Measurements from ENCODE around the gene ATP13A2. TPM values are rescaled to one million over a fixed set of nuclear protein-coding genes. Genes with fewer than 3 reads are reported as not detected.

The ATP13A2 gene
- total RNA-seq, 3 donors from 2014 or later (not counting 1 experiment from before 2014, with no cell fraction given), result 38.7 to 53.6 (median 42.8) TPM

- TF ChIP-seq, protein P1, sequence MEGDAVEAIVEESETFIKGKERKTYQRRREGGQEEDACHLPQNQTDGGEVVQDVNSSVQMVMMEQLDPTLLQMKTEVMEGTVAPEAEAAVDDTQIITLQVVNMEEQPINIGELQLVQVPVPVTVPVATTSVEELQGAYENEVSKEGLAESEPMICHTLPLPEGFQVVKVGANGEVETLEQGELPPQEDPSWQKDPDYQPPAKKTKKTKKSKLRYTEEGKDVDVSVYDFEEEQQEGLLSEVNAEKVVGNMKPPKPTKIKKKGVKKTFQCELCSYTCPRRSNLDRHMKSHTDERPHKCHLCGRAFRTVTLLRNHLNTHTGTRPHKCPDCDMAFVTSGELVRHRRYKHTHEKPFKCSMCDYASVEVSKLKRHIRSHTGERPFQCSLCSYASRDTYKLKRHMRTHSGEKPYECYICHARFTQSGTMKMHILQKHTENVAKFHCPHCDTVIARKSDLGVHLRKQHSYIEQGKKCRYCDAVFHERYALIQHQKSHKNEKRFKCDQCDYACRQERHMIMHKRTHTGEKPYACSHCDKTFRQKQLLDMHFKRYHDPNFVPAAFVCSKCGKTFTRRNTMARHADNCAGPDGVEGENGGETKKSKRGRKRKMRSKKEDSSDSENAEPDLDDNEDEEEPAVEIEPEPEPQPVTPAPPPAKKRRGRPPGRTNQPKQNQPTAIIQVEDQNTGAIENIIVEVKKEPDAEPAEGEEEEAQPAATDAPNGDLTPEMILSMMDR (IDR thresholded peaks at IDR 0.05), result no peak
- no peaks in the 10 kb centered on the region for H3K27me3 Mint-ChIP-seq (ENCODE audit: low read depth in 2 of 2)
Observed at GRCh38 chr1:17004466-17005364, 7.0 kb downstream of the ATP13A2 start.

GRCh38 chr1:17002524-17002902, 9.2 kb downstream of the ATP13A2 start:
- H3K9me3 Mint-ChIP-seq, result no peaks in the 10 kb centered on the region
- intact Hi-C loops (cut with micrococcal nuclease), result no loop called here
- Histone ChIP-seq H3K27me3 (ENCODE audit: control insufficient read depth, insufficient read depth, low read length) (no peaks in the 10 kb centered on the region), H3K27ac (ENCODE audit: low read length) (no peak overlapping the region), H3K9me3 (ENCODE audit: control insufficient read depth, insufficient read depth, low read length) (no peaks in the 10 kb centered on the region), H3K36me3 (ENCODE audit: control insufficient read depth, insufficient read depth, low read length) (peaks cover 43% of the 10 kb centered on the region), H3K4me3 (ENCODE audit: low read length) (no peak overlapping the region), H3K4me1 (ENCODE audit: control insufficient read depth, insufficient read depth, low read length) (no peaks in the 10 kb centered on the region)
- TF ChIP-seq, protein P1 (IDR thresholded peaks at IDR 0.05), result no peak
- H3K27ac Mint-ChIP-seq, result no peak overlapping the region
- no peaks in the 10 kb centered on the region for H3K27me3 Mint-ChIP-seq (ENCODE audit: low read depth in 2 of 2)
- peaks cover 7% of the 10 kb centered on the region for H3K36me3 Mint-ChIP-seq
- H3K4me1 Mint-ChIP-seq, result no peaks in the 10 kb centered on the region
- no peak overlapping the region for H3K4me3 Mint-ChIP-seq
- 94% methylated on average over 4 of the region's 4 CpGs for WGBS (ENCODE audit: insufficient coverage)
- ATAC-seq, result no peak
- no peak for DNase-seq

More at GRCh38 chr1:17004466-17005364, 7.0 kb downstream of the ATP13A2 start:
- DNase-seq, result no peak
- H3K9me3 Mint-ChIP-seq, result no peaks in the 10 kb centered on the region
- no peak for ATAC-seq
- H3K36me3 Mint-ChIP-seq, result no peaks in the 10 kb centered on the region
- WGBS (ENCODE audit: insufficient coverage), result 94% methylated on average over 24 of the region's 24 CpGs
- intact Hi-C loops (cut with micrococcal nuclease), result no loop called here
- H3K36me3 ChIP-seq (ENCODE audit: control insufficient read depth, insufficient read depth, low read length), result peaks cover 32% of the 10 kb centered on the region
- H3K4me3 Mint-ChIP-seq, result no peak overlapping the region
- no peak overlapping the region for H3K27ac Mint-ChIP-seq
- H3K4me1 Mint-ChIP-seq, result peaks cover 0 to 5% of the 10 kb centered on the region in 2 donors
- H3K4me3 ChIP-seq (ENCODE audit: low read length), result no peak overlapping the region
- no peaks in the 10 kb centered on the region for H3K9me3 ChIP-seq (ENCODE audit: control insufficient read depth, insufficient read depth, low read length)
- H3K4me1 ChIP-seq (ENCODE audit: control insufficient read depth, insufficient read depth, low read length), result peaks cover 9% of the 10 kb centered on the region
- H3K27me3 ChIP-seq (ENCODE audit: control insufficient read depth, insufficient read depth, low read length), result no peaks in the 10 kb centered on the region
- no peak overlapping the region for H3K27ac ChIP-seq (ENCODE audit: low read length)

DNA sequence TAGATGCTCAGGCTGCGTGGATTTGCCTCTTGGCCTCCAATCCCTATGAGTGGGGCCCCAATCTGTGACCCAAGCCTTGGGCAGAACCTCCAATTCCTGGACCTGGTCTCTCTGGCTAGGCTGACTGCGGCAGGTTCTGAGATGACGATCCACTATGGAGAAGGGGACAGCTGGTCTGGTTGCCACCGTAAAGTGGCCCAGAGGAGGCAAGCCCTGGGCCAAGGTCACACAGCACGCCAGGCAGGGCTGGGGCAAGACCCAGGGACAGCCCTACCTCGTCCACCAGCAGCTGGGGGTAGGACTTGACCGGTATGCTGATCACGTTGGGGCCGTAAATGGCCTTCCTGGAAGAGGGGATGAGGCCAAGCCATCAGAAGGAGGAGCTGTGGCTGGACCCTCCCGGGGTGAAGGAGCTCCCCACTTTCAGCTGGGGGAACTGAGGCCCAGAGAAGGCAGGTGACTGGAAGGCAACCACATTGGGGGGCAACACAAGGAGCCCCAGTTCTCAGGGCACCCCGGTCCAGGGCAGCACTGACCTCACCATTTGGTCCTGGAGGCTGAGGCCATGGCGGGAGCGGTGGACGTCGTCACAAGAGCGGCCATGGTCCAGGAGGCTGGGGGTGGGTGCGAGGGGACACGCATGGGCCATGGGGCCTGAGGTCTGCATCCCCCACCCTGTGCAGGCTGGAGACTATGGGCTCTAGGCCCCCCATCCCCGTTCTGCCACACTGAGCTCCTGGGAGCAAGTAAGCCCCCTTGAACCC, 9.8 kb downstream of the ATP13A2 start:
- ATAC-seq, result no peak

More for the DNA sequence above, 9.8 kb downstream of the ATP13A2 start:
- no peak overlapping the region for H3K4me3 ChIP-seq (ENCODE audit: low read length)
- H3K9me3 ChIP-seq (ENCODE audit: control insufficient read depth, insufficient read depth, low read length), result no peaks in the 10 kb centered on the region
- H3K9me3 Mint-ChIP-seq, result no peaks in the 10 kb centered on the region
- intact Hi-C loops (cut with micrococcal nuclease), result no loop called here
- no peak for DNase-seq
- no peaks in the 10 kb centered on the region for H3K27me3 Mint-ChIP-seq (ENCODE audit: low read depth in 2 of 2)
- WGBS (ENCODE audit: insufficient coverage), result 95% methylated on average over 19 of the region's 19 CpGs
- H3K4me3 Mint-ChIP-seq, result no peak overlapping the region
- peaks cover 7% of the 10 kb centered on the region for H3K36me3 Mint-ChIP-seq
- no peaks in the 10 kb centered on the region for H3K4me1 Mint-ChIP-seq
- H3K36me3 ChIP-seq (ENCODE audit: control insufficient read depth, insufficient read depth, low read length), result peaks cover 43% of the 10 kb centered on the region
- TF ChIP-seq, protein P1 (IDR thresholded peaks at IDR 0.05), result no peak
- no peaks in the 10 kb centered on the region for H3K4me1 ChIP-seq (ENCODE audit: control insufficient read depth, insufficient read depth, low read length)
- no peaks in the 10 kb centered on the region for H3K27me3 ChIP-seq (ENCODE audit: control insufficient read depth, insufficient read depth, low read length)
- H3K27ac Mint-ChIP-seq, result no peak overlapping the region
- no peak overlapping the region for H3K27ac ChIP-seq (ENCODE audit: low read length)

All from natural killer cell (primary cell).